Loucy (cell line): ENCODE results near the gene SESN3.

Experiments
- H2AFZ ChIP-seq: fragments of 200-600 bp; sonication (generic); 2 replicates; pipeline ENCODE4 v1.6.0; 2016; ENCODE audit warnings: antibody characterized with exemption, mild to moderate bottlenecking, low read length, moderate library complexity
- H3F3A ChIP-seq: fragments of 200-600 bp; 2 replicates; pipeline ENCODE4 v1.6.0; 2016; ENCODE audit warnings: antibody characterized with exemption, low read depth, mild to moderate bottlenecking
- H3K27me3 ChIP-seq: fragments of 200-600 bp; sonication (generic); 2 replicates; pipeline ENCODE4 v1.6.1; 2014; ENCODE audit warnings: low read length, mild to moderate bottlenecking; ENCODE audit not compliant: insufficient read depth, poor library complexity, severe bottlenecking
- H3K36me3 ChIP-seq: fragments of 200-600 bp; sonication (generic); 2 replicates; pipeline ENCODE4 v1.6.1; 2016; ENCODE audit warnings: low read length; ENCODE audit not compliant: insufficient read depth
- H3K4me1 ChIP-seq: fragments of 200-600 bp; sonication (generic); 2 replicates; pipeline ENCODE4 v1.5.1; 2014; ENCODE audit warnings: low read length, mild to moderate bottlenecking; ENCODE audit not compliant: insufficient read depth, poor library complexity, severe bottlenecking
- H3K4me2 ChIP-seq: fragments of 200-600 bp; sonication (generic); 2 replicates; pipeline ENCODE4 v1.6.0; 2014; ENCODE audit warnings: antibody characterized with exemption, low read length, low read depth, mild to moderate bottlenecking; ENCODE audit not compliant: poor library complexity, severe bottlenecking
- H3K4me3 ChIP-seq: fragments of 200-600 bp; sonication (generic); 2 replicates; pipeline ENCODE4 v1.5.1; 2014; ENCODE audit warnings: low read length, mild to moderate bottlenecking, mixed read lengths; ENCODE audit not compliant: poor library complexity, severe bottlenecking
- H3K79me2 ChIP-seq: fragments of 200-600 bp; sonication (generic); 2 replicates; pipeline ENCODE4 v1.6.1; 2014; ENCODE audit warnings: low read length; ENCODE audit not compliant: insufficient read depth
- H3K9ac ChIP-seq: fragments of 200-600 bp; sonication (generic); 2 replicates; pipeline ENCODE4 v1.6.0; 2014; ENCODE audit warnings: mild to moderate bottlenecking, low read depth, low read length, moderate library complexity; ENCODE audit not compliant: poor library complexity, severe bottlenecking
- H3K9me2 ChIP-seq: fragments of 200-600 bp; sonication (generic); replicated peaks from 2 replicates; pipeline ENCODE4 v1.6.1; 2016; ENCODE audit warnings: low read depth, low read length, mixed read lengths
- H3K9me3 ChIP-seq: fragments of 200-600 bp; sonication (generic); 2 replicates; pipeline ENCODE4 v1.6.1; 2014; ENCODE audit warnings: mild to moderate bottlenecking, antibody characterized with exemption, low read length, low read depth; ENCODE audit not compliant: insufficient read depth
- H4K20me1 ChIP-seq: fragments of 200-600 bp; sonication (generic); 2 replicates; pipeline ENCODE4 v1.6.0; 2014; ENCODE audit warnings: antibody characterized with exemption, low read length, mild to moderate bottlenecking; ENCODE audit not compliant: insufficient read depth, poor library complexity, severe bottlenecking
- CTCF ChIP-seq: fragments of 200-600 bp; sonication (generic); conservative IDR thresholded peaks from 2 replicates; pipeline ENCODE4 v1.5.1; 2014; ENCODE audit warnings: mild to moderate bottlenecking, antibody characterized with exemption, low read length
- EZH2phosphoT487 ChIP-seq: fragments of 200-600 bp; IDR thresholded peaks from 2 replicates; pipeline ENCODE4 v1.6.1; 2018; ENCODE audit warnings: antibody characterized with exemption, mild to moderate bottlenecking, moderate library complexity, borderline replicate concordance

Gene SESN3

GRCh38 chr11:95123556-95123955 lies 107.4 kb downstream of the SESN3 start:
- Histone ChIP-seq H3K36me3 (peaks cover 6% of the 10 kb centered on the region; the same call in 1 of the 2 replicates), H3K4me1 (peaks cover 2% of the 10 kb centered on the region), H3F3A (no peaks in the 10 kb centered on the region), H2AFZ (no peak overlapping the region), H3K4me2 (no peak overlapping the region), H3K9ac (no peak overlapping the region), H3K9me2 (no peaks in the 10 kb centered on the region), H3K4me3 (no peak overlapping the region), H3K9me3 (no peaks in the 10 kb centered on the region), H3K27me3 (no peaks in the 10 kb centered on the region), H4K20me1 (no peaks in the 10 kb centered on the region), H3K79me2 (peaks cover 13% of the 10 kb centered on the region; the same call in 1 of the 2 replicates)
- TF ChIP-seq CTCF (no peak), EZH2phosphoT487 (no peak)

- H3K4me2 ChIP-seq: no peak overlapping the region
- peaks cover 2% of the 10 kb centered on the region for H3K4me1 ChIP-seq
- TF ChIP-seq CTCF (no peak), EZH2phosphoT487 (no peak)
These were observed 109.3 kb downstream of the SESN3 start for GRCh38 chr11:95121698-95122097.

GRCh38 chr11:95119361-95120060 lies 111.5 kb downstream of the SESN3 start:
- Histone ChIP-seq H3K4me3 (no peak overlapping the region), H4K20me1 (no peaks in the 10 kb centered on the region), H3K4me2 (no peak overlapping the region), H3K27me3 (no peaks in the 10 kb centered on the region), H3K9ac (no peak overlapping the region), H3K9me3 (no peaks in the 10 kb centered on the region), H3K4me1 (peaks cover 2% of the 10 kb centered on the region), H3K9me2 (no peaks in the 10 kb centered on the region), H3K79me2 (peaks cover 37% of the 10 kb centered on the region; the same call in 1 of the 2 replicates), H3K36me3 (no peaks in the 10 kb centered on the region), H3F3A (no peaks in the 10 kb centered on the region), H2AFZ (no peak overlapping the region)
- TF ChIP-seq EZH2phosphoT487: no peak
- TF ChIP-seq CTCF: no peak

More at GRCh38 chr11:95121698-95122097, 109.3 kb downstream of the SESN3 start:
- no peaks in the 10 kb centered on the region for H3F3A ChIP-seq
- no peak overlapping the region for H3K4me3 ChIP-seq
- no peaks in the 10 kb centered on the region for H3K27me3 ChIP-seq
- no peaks in the 10 kb centered on the region for H3K9me2 ChIP-seq
- no peaks in the 10 kb centered on the region for H3K36me3 ChIP-seq
- no peaks in the 10 kb centered on the region for H3K9me3 ChIP-seq
- peaks cover 23% of the 10 kb centered on the region; the same call in 1 of the 2 replicates for H3K79me2 ChIP-seq
- H4K20me1 ChIP-seq: no peaks in the 10 kb centered on the region
- H3K9ac ChIP-seq: no peak overlapping the region
- H2AFZ ChIP-seq: no peak overlapping the region
